Mesendoderm (in vitro differentiated cells): Measurements from ENCODE around the gene CEACAM19.

ENCODE experiments used
- DNase-seq: peaks from one replicate; pipeline ENCODE4 v3.0.0; 2013
- H2AK5ac ChIP-seq: 2 replicates; pipeline ENCODE4 v1.6.1; 2013; ENCODE audit warnings: low read length, inconsistent platforms
- H2BK120ac ChIP-seq: 2 replicates; pipeline ENCODE4 v1.6.1; 2013; ENCODE audit warnings: low read depth, mild to moderate bottlenecking, low read length, moderate library complexity, mixed read lengths
- H2BK15ac ChIP-seq: replicated peaks from 2 replicates; pipeline ENCODE4 v1.6.1; 2013; ENCODE audit warnings: low read depth, mild to moderate bottlenecking, moderate library complexity
- H2BK5ac ChIP-seq: 2 replicates; pipeline ENCODE4 v1.6.1; 2013; ENCODE audit warnings: low read length, inconsistent platforms
- H3K18ac ChIP-seq: 2 replicates; pipeline ENCODE4 v1.6.1; 2013; ENCODE audit warnings: mild to moderate bottlenecking, low read length, mixed read lengths
- H3K23ac ChIP-seq: one replicate; pipeline ENCODE4 v1.6.1; 2013; ENCODE audit warnings: low read length
- H3K27ac ChIP-seq: 2 replicates; pipeline ENCODE4 v1.5.1; 2013; ENCODE audit warnings: low read depth, mild to moderate bottlenecking, inconsistent platforms, low read length, moderate library complexity
- H3K27me3 ChIP-seq: 2 replicates; pipeline ENCODE4 v1.6.1; 2013; ENCODE audit warnings: low read length, control low read depth, mild to moderate bottlenecking, inconsistent platforms; ENCODE audit not compliant: insufficient read depth, poor library complexity
- H3K36me3 ChIP-seq: 2 replicates; pipeline ENCODE4 v1.6.1; 2013; ENCODE audit warnings: low read length, inconsistent platforms; ENCODE audit not compliant: control insufficient read depth, insufficient read depth
- H3K4ac ChIP-seq: one replicate; pipeline ENCODE4 v1.6.1; 2013; ENCODE audit warnings: low read depth, mild to moderate bottlenecking, low read length, moderate library complexity
- H3K4me1 ChIP-seq: 2 replicates; pipeline ENCODE4 v1.6.1; 2013; ENCODE audit warnings: low read depth, low read length, inconsistent platforms; ENCODE audit not compliant: control insufficient read depth
- H3K4me2 ChIP-seq: 2 replicates; pipeline ENCODE4 v1.6.1; 2013; ENCODE audit warnings: low read length
- H3K4me3 ChIP-seq: 2 replicates; pipeline ENCODE4 v1.5.1; 2013; ENCODE audit warnings: mild to moderate bottlenecking, low read length
- H3K56ac ChIP-seq: one replicate; pipeline ENCODE4 v1.6.1; 2013; ENCODE audit warnings: low read length
- H3K79me1 ChIP-seq: 2 replicates; pipeline ENCODE4 v1.6.1; 2013; ENCODE audit warnings: low read length, inconsistent platforms
- H3K79me2 ChIP-seq: 2 replicates; pipeline ENCODE4 v1.6.1; 2013; ENCODE audit warnings: mild to moderate bottlenecking, low read length; ENCODE audit not compliant: control insufficient read depth, insufficient read depth
- H3K9ac ChIP-seq: 2 replicates; pipeline ENCODE4 v1.6.1; 2013; ENCODE audit warnings: low read length, inconsistent platforms
- H4K5ac ChIP-seq: one replicate; pipeline ENCODE4 v1.6.1; 2013; ENCODE audit warnings: low read length
- H4K8ac ChIP-seq: one replicate; pipeline ENCODE4 v1.6.1; 2013; ENCODE audit warnings: low read depth, mild to moderate bottlenecking, control low read depth, low read length, moderate library complexity
- WGBS: extraction: QIAGEN DNeasy Blood & Tissue Kit; methylation state at CpG from one replicate; pipeline ENCODE4 v1.1.7; 2013; ENCODE audit warnings: low lambda C conversion rate, missing lambda C conversion rate; ENCODE audit not compliant: insufficient coverage; ENCODE audit errors: extremely low coverage; 5-methylcytosine and 5-hydroxymethylcytosine counted together

CEACAM19 gene

GRCh38 chr19:44648631-44649251 lies 22.5 kb upstream of the CEACAM19 start:
- H3K79me2 ChIP-seq, result peaks cover 8% of the 10 kb centered on the region
- H2BK5ac ChIP-seq, result no peak overlapping the region
- no peak overlapping the region for H3K27ac ChIP-seq
- peaks cover 16% of the 10 kb centered on the region for H3K36me3 ChIP-seq
- no peak overlapping the region for H3K23ac ChIP-seq
- no peak overlapping the region for H3K56ac ChIP-seq
- no peak overlapping the region for H4K5ac ChIP-seq
- no peak overlapping the region for H3K18ac ChIP-seq
- H3K4me3 ChIP-seq, result no peak overlapping the region
- 100% methylated on average over 1 of the region's 3 CpGs for WGBS
- H3K27me3 ChIP-seq, result no peaks in the 10 kb centered on the region
- H3K4me2 ChIP-seq, result no peak overlapping the region
- H3K79me1 ChIP-seq, result peaks cover 7% of the 10 kb centered on the region
- H2AK5ac ChIP-seq, result no peak overlapping the region
- H3K9ac ChIP-seq, result no peak overlapping the region
- H4K8ac ChIP-seq, result no peak overlapping the region
- no peak overlapping the region for H3K4ac ChIP-seq
- no peak overlapping the region for H2BK15ac ChIP-seq
- H3K4me1 ChIP-seq, result no peaks in the 10 kb centered on the region
- no peak overlapping the region for H2BK120ac ChIP-seq
- DNase-seq, result no peak

- WGBS, result no CpG with 5 or more reads among the region's 15 CpGs
- no peak overlapping the region for H3K27ac ChIP-seq
Measured at GRCh38 chr19:44649578-44650145, 21.6 kb upstream of the CEACAM19 start.

GRCh38 chr19:44653343-44653742 lies 17.9 kb upstream of the CEACAM19 start:
- H2BK15ac ChIP-seq, result no peak overlapping the region
- WGBS, result no CpG with 5 or more reads among the region's 5 CpGs
- no peak overlapping the region for H3K4ac ChIP-seq
- H2BK120ac ChIP-seq, result no peak overlapping the region
- no peak overlapping the region for H2BK5ac ChIP-seq
- no peak overlapping the region for H3K23ac ChIP-seq
- H3K18ac ChIP-seq, result no peak overlapping the region
- H3K79me2 ChIP-seq, result no peaks in the 10 kb centered on the region
- peaks cover 20% of the 10 kb centered on the region for H3K36me3 ChIP-seq
- no peaks in the 10 kb centered on the region for H3K79me1 ChIP-seq
- no peak for DNase-seq
- no peak overlapping the region for H4K5ac ChIP-seq
- no peak overlapping the region for H3K9ac ChIP-seq
- no peak overlapping the region for H3K4me2 ChIP-seq
- no peaks in the 10 kb centered on the region for H3K27me3 ChIP-seq
- H2AK5ac ChIP-seq, result no peak overlapping the region
- no peak overlapping the region for H3K27ac ChIP-seq
- H3K4me3 ChIP-seq, result no peak overlapping the region
- no peak overlapping the region for H3K56ac ChIP-seq
- H4K8ac ChIP-seq, result no peak overlapping the region
- H3K4me1 ChIP-seq, result no peaks in the 10 kb centered on the region

More at GRCh38 chr19:44649578-44650145, 21.6 kb upstream of the CEACAM19 start:
- Histone ChIP-seq H3K79me2 (peaks cover 7% of the 10 kb centered on the region), H3K4me2 (no peak overlapping the region), H4K5ac (no peak overlapping the region), H3K4me3 (no peak overlapping the region), H3K4ac (no peak overlapping the region), H2BK15ac (no peak overlapping the region), H2BK120ac (no peak overlapping the region), H4K8ac (no peak overlapping the region), H2BK5ac (no peak overlapping the region), H3K36me3 (peaks cover 16% of the 10 kb centered on the region), H2AK5ac (no peak overlapping the region), H3K79me1 (peaks cover 7% of the 10 kb centered on the region), H3K18ac (no peak overlapping the region), H3K9ac (no peak overlapping the region), H3K4me1 (no peaks in the 10 kb centered on the region), H3K23ac (no peak overlapping the region), H3K56ac (no peak overlapping the region), H3K27me3 (no peaks in the 10 kb centered on the region)
- no peak for DNase-seq

- Histone ChIP-seq H4K5ac (no peak overlapping the region), H3K56ac (no peak overlapping the region), H2BK120ac (no peak overlapping the region), H2BK5ac (no peak overlapping the region), H3K27ac (no peak overlapping the region), H3K27me3 (no peaks in the 10 kb centered on the region), H3K18ac (no peak overlapping the region), H3K4ac (no peak overlapping the region), H3K79me1 (no peaks in the 10 kb centered on the region), H3K4me1 (no peaks in the 10 kb centered on the region), H3K9ac (no peak overlapping the region), H3K79me2 (no peaks in the 10 kb centered on the region), H2BK15ac (no peak overlapping the region), H2AK5ac (no peak overlapping the region), H3K23ac (no peak overlapping the region), H3K4me3 (no peak overlapping the region), H3K36me3 (peaks cover 23% of the 10 kb centered on the region), H3K4me2 (no peak overlapping the region), H4K8ac (no peak overlapping the region)
- peak; percentile 76 for DNase-seq
- WGBS, result no CpG with 5 or more reads among the region's 16 CpGs
Measured at GRCh38 chr19:44653977-44654774, 17.1 kb upstream of the CEACAM19 start.

GRCh38 chr19:44657211-44657921 lies 13.9 kb upstream of the CEACAM19 start:
- Histone ChIP-seq H3K27ac (no peak overlapping the region), H3K23ac (no peak overlapping the region), H2BK15ac (no peak overlapping the region), H4K5ac (no peak overlapping the region), H3K4me2 (no peak overlapping the region), H3K18ac (no peak overlapping the region), H3K4ac (no peak overlapping the region), H3K79me2 (no peaks in the 10 kb centered on the region), H2BK5ac (no peak overlapping the region), H3K9ac (no peak overlapping the region), H3K4me3 (no peak overlapping the region), H3K27me3 (no peaks in the 10 kb centered on the region), H3K36me3 (peaks cover 30% of the 10 kb centered on the region), H3K56ac (no peak overlapping the region), H3K79me1 (no peaks in the 10 kb centered on the region), H2BK120ac (no peak overlapping the region), H2AK5ac (no peak overlapping the region), H3K4me1 (no peaks in the 10 kb centered on the region), H4K8ac (no peak overlapping the region)
- WGBS, result no CpG with 5 or more reads among the region's 25 CpGs
- DNase-seq, result peak; percentile 88
